Activated T-helper 1 cell treated with anti-CD3 and anti-CD28 coated beads, Interleukin-12 subunit alpha, Interleukin-12 subunit beta, Interleukin-2, Interleukin-4 antibody, amounts not matched to agents 30 ng/mL and 10 ng/mL and 1 ng/mL, durations not matched to agents 14 hours and 24 hours and 36 hours (primary cell): ENCODE measurements around the gene CUX1. TPM values are rescaled to one million over a fixed set of nuclear protein-coding genes. Genes with fewer than 3 reads are reported as not detected.
"Not testable (repeated sequence)": the region's sequence is repeated elsewhere in the genome, so short reads cannot be mapped to it uniquely, and the experiment has no call there.

Experiments
- DNase-seq: peaks from one replicate; pipeline ENCODE4 v3.0.0; 2021; ENCODE audit warnings: low spot score
- H3K27ac Mint-ChIP-seq: one replicate; pipeline ENCODE4 v1.8.0; 2021; ENCODE audit warnings: mild to moderate bottlenecking, mixed read lengths
- H3K27me3 Mint-ChIP-seq: one replicate; pipeline ENCODE4 v1.8.0; 2022; ENCODE audit warnings: mild to moderate bottlenecking, moderate library complexity, mixed read lengths; ENCODE audit not compliant: insufficient read depth
- H3K36me3 Mint-ChIP-seq: one replicate; pipeline ENCODE4 v1.8.0; 2021; ENCODE audit warnings: low read depth, mixed read lengths
- H3K4me1 Mint-ChIP-seq: one replicate; pipeline ENCODE4 v1.8.0; 2021; ENCODE audit warnings: low read depth, mixed read lengths
- H3K4me3 Mint-ChIP-seq: one replicate; pipeline ENCODE4 v1.8.0; 2021; ENCODE audit warnings: mild to moderate bottlenecking, moderate library complexity, mixed read lengths
- H3K9me3 Mint-ChIP-seq: one replicate; pipeline ENCODE4 v1.8.0; 2021; ENCODE audit warnings: mixed read lengths
- intact Hi-C: fragments of 100-400 bp; cut with micrococcal nuclease; formaldehyde crosslinking; loops from one replicate; pipeline ENCODE4 v1.15.1; 2024
- total RNA-seq: library from RNA; stranded (reverse); gene quantifications from 2 replicates; pipeline ENCODE4 v1.2.3, GENCODE V29; 2022

CUX1 gene
- total RNA-seq, 1 donor from 2014 or later, result 26.9 TPM

- intact Hi-C loops, result no loop called here
- Mint-ChIP-seq H3K27me3 (peaks cover 5% of the 10 kb centered on the region), H3K27ac (no peak overlapping the region), H3K36me3 (no peaks in the 10 kb centered on the region), H3K4me1 (peaks cover 8% of the 10 kb centered on the region), H3K4me3 (no peak overlapping the region), H3K9me3 (peaks cover 2% of the 10 kb centered on the region)
- DNase-seq, result no peak
Observed at GRCh38 chr7:101783381-101784181, 33.8 kb upstream of the CUX1 start.

DNA sequence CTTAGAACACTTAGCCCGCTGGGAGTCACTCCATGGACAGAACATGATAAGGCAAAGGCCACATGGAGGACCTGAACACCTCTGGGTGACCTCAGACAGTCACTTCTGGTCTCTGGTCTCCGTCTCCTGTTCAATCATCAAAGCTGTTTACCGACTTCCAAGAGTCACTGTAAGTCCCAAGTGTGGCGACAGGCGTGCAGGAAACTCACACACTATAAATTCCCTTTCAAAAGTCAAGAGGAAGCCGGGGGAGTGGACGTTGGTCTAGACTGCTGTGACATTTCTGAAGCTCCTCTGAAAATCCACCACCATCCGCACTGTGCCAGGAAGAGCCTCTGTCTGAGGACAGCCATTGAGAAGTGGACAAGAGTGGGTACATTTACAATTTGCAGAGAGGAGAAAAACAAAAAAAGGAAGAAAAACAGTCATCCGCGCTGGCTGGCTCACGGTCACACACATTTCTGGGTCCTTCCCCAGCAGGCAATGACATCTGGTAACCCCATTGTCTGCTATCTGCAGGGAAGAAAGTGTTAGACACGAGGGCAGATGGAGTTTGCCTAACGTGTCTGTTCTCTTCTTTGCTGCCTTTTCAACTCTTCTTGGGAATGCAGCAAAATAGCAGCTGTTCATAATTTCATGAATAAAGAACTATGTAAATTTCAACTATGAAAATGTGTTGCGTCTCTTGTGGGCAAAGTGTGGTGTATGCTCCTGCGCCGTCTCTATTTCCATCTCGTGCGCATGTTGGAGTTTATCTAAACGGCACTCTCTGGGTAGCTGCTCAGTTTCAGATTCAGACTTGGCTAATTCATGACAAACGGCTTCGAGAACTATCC lies 32.9 kb upstream of the CUX1 start:
- no peak overlapping the region for H3K27ac Mint-ChIP-seq
- H3K36me3 Mint-ChIP-seq, result no peaks in the 10 kb centered on the region
- DNase-seq, result no peak
- intact Hi-C loops, result no loop called here
- no peak overlapping the region for H3K4me3 Mint-ChIP-seq
- peaks cover 5% of the 10 kb centered on the region for H3K9me3 Mint-ChIP-seq
- H3K27me3 Mint-ChIP-seq, result peaks cover 5% of the 10 kb centered on the region
- H3K4me1 Mint-ChIP-seq, result peaks cover 8% of the 10 kb centered on the region

- peaks cover 6% of the 10 kb centered on the region for H3K27me3 Mint-ChIP-seq
- no peak overlapping the region for H3K27ac Mint-ChIP-seq
- no peaks in the 10 kb centered on the region for H3K36me3 Mint-ChIP-seq
- intact Hi-C loops, result no loop called here
- H3K4me1 Mint-ChIP-seq, result peaks cover 8% of the 10 kb centered on the region
- no peak overlapping the region for H3K4me3 Mint-ChIP-seq
- peaks cover 5% of the 10 kb centered on the region for H3K9me3 Mint-ChIP-seq
- DNase-seq, result no peak
Observed at GRCh38 chr7:101787864-101788263, 29.6 kb upstream of the CUX1 start.

GRCh38 chr7:101788517-101788916 lies 28.9 kb upstream of the CUX1 start:
- H3K36me3 Mint-ChIP-seq, result no peaks in the 10 kb centered on the region
- H3K4me1 Mint-ChIP-seq, result peaks cover 8% of the 10 kb centered on the region
- H3K4me3 Mint-ChIP-seq, result no peak overlapping the region
- DNase-seq, result no peak
- no peak overlapping the region for H3K27ac Mint-ChIP-seq
- H3K27me3 Mint-ChIP-seq, result peaks cover 5% of the 10 kb centered on the region
- intact Hi-C loops, result no loop called here
- peaks cover 5% of the 10 kb centered on the region for H3K9me3 Mint-ChIP-seq

GRCh38 chr7:101790566-101791293 lies 26.7 kb upstream of the CUX1 start:
- H3K4me1 Mint-ChIP-seq, result no peaks in the 10 kb centered on the region
- intact Hi-C loops, result loop anchor here (5.0 kb wide), 1 partner anchor 518 kb away; no protein-coding TSS in a partner anchor
- no peak for DNase-seq
- peaks cover 2% of the 10 kb centered on the region for H3K27me3 Mint-ChIP-seq
- no peak overlapping the region for H3K27ac Mint-ChIP-seq
- H3K36me3 Mint-ChIP-seq, result no peaks in the 10 kb centered on the region
- no peak overlapping the region for H3K4me3 Mint-ChIP-seq
- peaks cover 5% of the 10 kb centered on the region for H3K9me3 Mint-ChIP-seq

DNA sequence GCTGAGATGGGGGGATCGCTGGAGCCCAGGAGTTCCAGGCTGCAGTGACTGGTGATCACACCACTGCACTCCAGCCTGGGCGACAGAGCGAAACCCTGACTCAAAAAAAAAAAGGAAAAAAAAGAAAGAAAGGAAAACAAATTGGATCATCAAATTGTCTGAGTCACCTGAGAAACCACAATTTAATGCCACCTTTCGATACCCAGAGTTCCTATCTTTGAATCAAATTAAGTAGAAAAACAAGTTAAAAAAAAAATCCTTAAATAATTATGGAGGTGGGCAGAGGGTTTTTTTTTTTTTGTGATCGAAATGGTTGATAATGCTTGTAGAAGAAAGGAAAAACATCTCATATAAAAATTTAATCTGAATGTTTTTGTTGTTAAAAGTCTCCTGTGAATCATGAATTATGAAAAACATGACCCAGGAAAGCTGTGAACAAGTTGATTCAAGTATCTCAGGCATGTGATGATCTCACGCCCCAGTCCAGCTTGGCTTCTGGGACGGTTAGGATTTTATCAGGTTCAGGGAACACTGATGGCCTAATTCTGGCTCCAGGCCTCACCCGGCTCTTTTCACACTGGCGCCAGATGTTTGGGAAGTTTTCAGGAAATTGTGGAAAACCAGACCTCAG lies 25.3 kb upstream of the CUX1 start:
- H3K27ac Mint-ChIP-seq, result no peak overlapping the region
- H3K4me3 Mint-ChIP-seq, result no peak overlapping the region
- H3K36me3 Mint-ChIP-seq, result no peaks in the 10 kb centered on the region
- H3K27me3 Mint-ChIP-seq, result peaks cover 2% of the 10 kb centered on the region
- no peaks in the 10 kb centered on the region for H3K4me1 Mint-ChIP-seq
- peaks cover 5% of the 10 kb centered on the region for H3K9me3 Mint-ChIP-seq
- no peak for DNase-seq
- intact Hi-C loops, result loop anchor here (5.0 kb wide), 1 partner anchor 520 kb away; no protein-coding TSS in a partner anchor

- not testable (repeated sequence) for H3K27me3 Mint-ChIP-seq, H3K4me3 Mint-ChIP-seq, H3K4me1 Mint-ChIP-seq, H3K27ac Mint-ChIP-seq, DNase-seq, H3K9me3 Mint-ChIP-seq, H3K36me3 Mint-ChIP-seq
- intact Hi-C loops, result loop anchor here (5.0 kb wide), 1 partner anchor 520 kb away; no protein-coding TSS in a partner anchor
Observed at GRCh38 chr7:101792682-101793071, 24.7 kb upstream of the CUX1 start.

DNA sequence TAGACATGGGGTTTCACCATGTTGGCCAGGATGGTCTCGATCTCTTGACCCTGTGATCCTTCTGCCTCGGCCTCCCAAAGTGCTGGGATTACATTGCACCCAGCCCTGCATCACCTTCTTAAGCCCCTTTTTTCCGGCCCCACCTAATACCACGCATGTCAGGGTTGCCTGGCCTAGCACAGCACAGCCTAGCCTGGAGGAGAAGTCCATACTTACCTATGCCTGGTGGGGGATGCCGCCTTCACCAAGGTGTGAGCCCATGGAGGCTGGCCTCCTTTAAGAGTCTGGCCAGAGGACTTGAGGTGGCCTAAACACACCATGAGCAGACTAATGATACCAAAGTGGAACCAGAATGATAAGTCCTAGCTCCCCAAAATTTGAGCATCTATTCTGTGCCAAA lies 22.0 kb upstream of the CUX1 start:
- no peak for DNase-seq
- Mint-ChIP-seq H3K4me3 (no peak overlapping the region), H3K4me1 (no peaks in the 10 kb centered on the region), H3K36me3 (no peaks in the 10 kb centered on the region), H3K9me3 (no peaks in the 10 kb centered on the region), H3K27me3 (peaks cover 3% of the 10 kb centered on the region), H3K27ac (no peak overlapping the region)
- intact Hi-C loops, result no loop called here

DNA sequence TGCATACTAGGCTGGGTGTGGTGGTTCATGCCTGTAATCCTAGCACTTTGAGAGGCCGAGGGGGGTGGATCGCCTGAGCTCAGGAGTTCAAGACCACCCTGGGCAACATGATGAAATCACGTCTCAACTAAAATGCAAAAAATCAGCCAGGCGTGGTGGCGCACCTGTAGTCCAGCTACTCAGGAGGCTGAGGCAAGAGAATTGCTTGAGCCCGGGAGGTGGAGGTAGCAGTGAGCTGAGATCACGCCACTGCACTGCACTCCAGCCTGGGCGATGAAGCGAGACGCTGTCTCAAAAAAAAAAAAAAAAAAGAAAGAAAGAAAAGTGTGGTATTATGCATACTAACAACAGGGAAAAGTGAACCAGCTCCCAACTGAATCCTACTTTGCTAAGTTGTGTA lies 19.3 kb upstream of the CUX1 start:
- H3K4me1 Mint-ChIP-seq, H3K27me3 Mint-ChIP-seq, DNase-seq, intact Hi-C loops, H3K27ac Mint-ChIP-seq, H3K4me3 Mint-ChIP-seq, H3K36me3 Mint-ChIP-seq, H3K9me3 Mint-ChIP-seq: not testable (repeated sequence)

- no peaks in the 10 kb centered on the region for H3K9me3 Mint-ChIP-seq
- H3K27me3 Mint-ChIP-seq, result peaks cover 27% of the 10 kb centered on the region
- H3K27ac Mint-ChIP-seq, result no peak overlapping the region
- no peak overlapping the region for H3K4me3 Mint-ChIP-seq
- H3K4me1 Mint-ChIP-seq, result peaks cover 11% of the 10 kb centered on the region
- intact Hi-C loops, result no loop called here
- no peaks in the 10 kb centered on the region for H3K36me3 Mint-ChIP-seq
- DNase-seq, result no peak
Observed at GRCh38 chr7:101803203-101804087, 14.0 kb upstream of the CUX1 start.

DNA sequence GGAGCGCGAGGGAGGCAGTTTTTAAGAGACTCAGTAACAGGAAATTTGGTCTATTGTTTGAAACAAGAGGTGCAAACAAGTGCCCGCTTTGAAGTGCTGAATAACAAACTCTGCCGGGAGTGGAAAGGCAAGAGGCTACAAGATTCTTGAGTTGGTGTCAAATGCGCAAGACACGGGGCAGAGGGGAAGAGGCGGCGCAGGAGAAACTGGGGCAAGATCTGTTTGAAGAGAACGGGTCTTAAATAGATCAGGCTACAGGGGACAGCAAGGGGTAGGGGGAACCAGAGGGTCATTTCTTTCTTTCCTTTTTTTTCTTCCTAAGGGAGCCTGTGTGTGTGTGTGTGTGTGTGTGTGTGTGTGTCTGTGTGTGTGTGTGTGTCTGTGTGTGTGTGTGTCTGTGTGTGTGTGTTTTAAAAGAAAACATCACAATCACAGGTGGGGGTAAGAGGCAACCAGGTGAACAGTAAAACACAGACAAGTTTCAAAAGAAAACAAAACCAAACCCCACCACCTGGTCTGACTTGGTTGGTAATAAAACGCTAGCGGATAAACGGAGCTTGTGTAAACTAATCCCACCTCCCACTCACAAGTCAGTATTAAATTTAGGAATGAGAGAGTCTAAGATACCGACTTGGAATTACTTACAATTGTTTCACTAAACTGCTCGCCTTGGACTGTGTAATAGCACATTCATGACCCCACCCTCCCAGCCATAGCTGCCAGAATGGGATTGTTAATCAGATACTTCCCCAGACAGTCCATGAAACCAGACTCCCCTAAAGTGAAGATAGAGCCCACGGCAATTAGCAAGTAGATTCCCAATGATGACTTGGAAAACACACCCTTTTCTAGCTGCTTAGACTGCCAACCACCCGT lies 13.1 kb upstream of the CUX1 start:
- H3K9me3 Mint-ChIP-seq, result no peaks in the 10 kb centered on the region
- DNase-seq, result peak; percentile 1
- H3K27ac Mint-ChIP-seq, result no peak overlapping the region

More for the DNA sequence above, 13.1 kb upstream of the CUX1 start:
- no peaks in the 10 kb centered on the region for H3K36me3 Mint-ChIP-seq
- H3K4me1 Mint-ChIP-seq, result peaks cover 11% of the 10 kb centered on the region
- intact Hi-C loops, result no loop called here
- H3K27me3 Mint-ChIP-seq, result peaks cover 27% of the 10 kb centered on the region
- peak overlapping the region; percentile 40 for H3K4me3 Mint-ChIP-seq
